Transverse colon (tissue), 4 donors: ENCODE data around the gene DTWD2. TPM values are rescaled to one million over a fixed set of nuclear protein-coding genes. Genes with fewer than 3 reads are reported as not detected.
"Not testable (repeated sequence)": the region's sequence is repeated elsewhere in the genome, so short reads cannot be mapped to it uniquely, and the experiment has no call there.

Source experiments
- DNase-seq: peaks from one replicate; pipeline ENCODE4 v3.0.0-alpha.2; 2019
- H3K27ac ChIP-seq, 4 donors: fragments of 200-600 bp; sonication (generic); 2 replicates each; pipeline ENCODE4 v1.5.1; 2016 to 2018; ENCODE audit warnings: inconsistent platforms in 4 of 4
- H3K27me3 ChIP-seq: fragments of 200-600 bp; sonication (generic); 2 replicates; pipeline ENCODE4 v1.5.1; 2017; ENCODE audit warnings: inconsistent platforms
- H3K36me3 ChIP-seq, 4 donors: fragments of 200-600 bp; sonication (generic); 2 replicates each; pipeline ENCODE4 v1.5.1; 2017 to 2019; ENCODE audit warnings: inconsistent platforms in 4 of 4
- H3K4me1 ChIP-seq, 4 donors: fragments of 200-600 bp; sonication (generic); 2 replicates each; pipeline ENCODE4 v1.5.1; 2017 to 2020; ENCODE audit warnings: inconsistent platforms in 4 of 4
- H3K4me3 ChIP-seq, 4 donors: fragments of 200-600 bp; sonication (generic); 1 replicate in 1 of 4; 2 replicates in 3 of 4; pipeline versions ENCODE4 v1.5.1 to v1.6.1; 2017 to 2019; ENCODE audit warnings: inconsistent platforms in 4 of 4
- H3K9me3 ChIP-seq, 2 donors: fragments of 200-600 bp; sonication (generic); 2 replicates each; pipeline ENCODE4 v1.5.1; 2017 to 2019; ENCODE audit warnings: inconsistent platforms in 2 of 2
- EP300 ChIP-seq: sonication (generic); formaldehyde crosslinking; IDR thresholded peaks from one replicate; pipeline ENCODE4 v1.6.1; 2017; ENCODE audit warnings: antibody characterized with exemption, low read depth
- POLR2A ChIP-seq: fragments of 450-650 bp; IDR thresholded peaks from one replicate; pipeline ENCODE4 v1.6.1; 2016; ENCODE audit warnings: antibody characterized with exemption, mild to moderate bottlenecking, moderate library complexity
- POLR2AphosphoS5 ChIP-seq, 3 donors: sonication (generic); formaldehyde crosslinking; IDR thresholded peaks; one replicate each; pipeline ENCODE4 v1.6.1; 2016; ENCODE audit warnings: antibody characterized with exemption in 3 of 3
- WGBS, 2 donors: methylation state at CpG; one replicate each; pipeline ENCODE4 v1.1.5; 2018; ENCODE audit warnings: low coverage in 1 of 2; 5-methylcytosine and 5-hydroxymethylcytosine counted together
- in situ Hi-C, 4 donors: fragments of 200-750 bp; cut with MboI; loops; one replicate each; pipeline versions ENCODE4 v1.15.0 to v1.15.1; 2017; ENCODE audit warnings: low sequenced_read_pairs in 3 of 4, low pct_ligation_motif_present in 1 of 4, low pct_unique_long_range_greater_than_20kb in 1 of 4
- intact Hi-C: fragments of 100-400 bp; cut with DNase I; formaldehyde crosslinking; loops from one replicate; pipeline ENCODE4 v1.15.1; 2023; ENCODE audit warnings: low total_unique reads
- total RNA-seq, 4 donors: library from RNA; depleted of rRNA; stranded (reverse); fragments of >200 nt; gene quantifications; one replicate each; pipeline ENCODE4 v1.1.0, GENCODE V29; 2016
- TF ChIP-seq, protein P1 (sequence below), 5 experiments: fragments of 200-600 bp in 3 of 5; fragments of 450-650 bp in 2 of 5; sonication (generic) in 3 of 5; IDR thresholded peaks; 1 replicate in 2 of 5; 2 replicates in 3 of 5; pipeline ENCODE4 v1.5.1; 2016 to 2017; ENCODE audit warnings: antibody characterized with exemption in 5 of 5, inconsistent platforms in 3 of 5, mild to moderate bottlenecking in 2 of 5, moderate library complexity in 1 of 5

The DTWD2 gene
- total RNA-seq, 4 donors from 2014 or later, result 13.1 to 34.0 (median 23.0) TPM

DNA sequence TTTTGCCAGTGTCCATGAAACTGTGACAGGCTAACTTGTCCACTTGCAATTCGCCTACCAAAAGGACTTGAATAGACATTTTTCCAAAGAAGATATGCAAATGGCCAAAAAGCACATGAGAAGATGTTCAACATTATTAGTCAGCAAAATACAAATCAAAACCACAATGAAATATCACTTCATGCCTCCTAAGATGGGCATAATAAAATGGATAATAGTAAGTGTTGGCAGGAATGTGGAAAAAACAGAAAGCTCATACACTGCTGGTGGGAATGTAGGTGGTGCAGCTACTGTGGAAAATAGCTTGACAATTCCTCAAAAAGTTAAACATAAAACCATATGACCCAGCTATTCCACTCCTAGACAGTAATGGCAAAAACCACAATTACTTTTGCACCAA lies 7.9 kb downstream of the DTWD2 start:
- in situ Hi-C loops, result loop anchor here in 3 of 4 donors (10.0 to 25.0 kb wide), 4 partner anchors 274 to 434 kb away; no protein-coding TSS in a partner anchor
- TF ChIP-seq, protein P1, sequence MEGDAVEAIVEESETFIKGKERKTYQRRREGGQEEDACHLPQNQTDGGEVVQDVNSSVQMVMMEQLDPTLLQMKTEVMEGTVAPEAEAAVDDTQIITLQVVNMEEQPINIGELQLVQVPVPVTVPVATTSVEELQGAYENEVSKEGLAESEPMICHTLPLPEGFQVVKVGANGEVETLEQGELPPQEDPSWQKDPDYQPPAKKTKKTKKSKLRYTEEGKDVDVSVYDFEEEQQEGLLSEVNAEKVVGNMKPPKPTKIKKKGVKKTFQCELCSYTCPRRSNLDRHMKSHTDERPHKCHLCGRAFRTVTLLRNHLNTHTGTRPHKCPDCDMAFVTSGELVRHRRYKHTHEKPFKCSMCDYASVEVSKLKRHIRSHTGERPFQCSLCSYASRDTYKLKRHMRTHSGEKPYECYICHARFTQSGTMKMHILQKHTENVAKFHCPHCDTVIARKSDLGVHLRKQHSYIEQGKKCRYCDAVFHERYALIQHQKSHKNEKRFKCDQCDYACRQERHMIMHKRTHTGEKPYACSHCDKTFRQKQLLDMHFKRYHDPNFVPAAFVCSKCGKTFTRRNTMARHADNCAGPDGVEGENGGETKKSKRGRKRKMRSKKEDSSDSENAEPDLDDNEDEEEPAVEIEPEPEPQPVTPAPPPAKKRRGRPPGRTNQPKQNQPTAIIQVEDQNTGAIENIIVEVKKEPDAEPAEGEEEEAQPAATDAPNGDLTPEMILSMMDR (IDR thresholded peaks at IDR 0.05), result no peak
- no peak for TF ChIP-seq POLR2AphosphoS5 (IDR thresholded peaks at IDR 0.05)
- no peak for TF ChIP-seq EP300
- TF ChIP-seq POLR2A, result no peak
- Histone ChIP-seq H3K36me3 (no peaks in the 10 kb centered on the region), H3K27me3 (no peaks in the 10 kb centered on the region), H3K9me3 (peaks cover 0 to 5% of the 10 kb centered on the region in 2 donors), H3K4me1 (no peaks in the 10 kb centered on the region), H3K4me3 (no peak overlapping the region), H3K27ac (no peak overlapping the region)
- no peak for DNase-seq
- intact Hi-C loops, result no loop called here
- 90 to 100% methylated on average over 1 of the region's 1 CpG for WGBS, 2 donors

- Histone ChIP-seq H3K27me3 (no peaks in the 10 kb centered on the region), H3K9me3 (peaks cover 0 to 5% of the 10 kb centered on the region in 2 donors), H3K27ac (no peak overlapping the region), H3K36me3 (no peaks in the 10 kb centered on the region), H3K4me1 (no peaks in the 10 kb centered on the region), H3K4me3 (no peak overlapping the region)
- in situ Hi-C loops, result loop anchor here in 3 of 4 donors (10.0 to 25.0 kb wide), 4 partner anchors 275 to 435 kb away; no protein-coding TSS in a partner anchor
- TF ChIP-seq POLR2AphosphoS5 (IDR thresholded peaks at IDR 0.05), result no peak
- TF ChIP-seq, protein P1 (IDR thresholded peaks at IDR 0.05), result no peak
- no peak for TF ChIP-seq POLR2A
- no peak for TF ChIP-seq EP300
- no peak for DNase-seq
- WGBS, 2 donors, result 44 to 74% methylated on average over 2 of the region's 2 CpGs
- intact Hi-C loops, result no loop called here
Observed at GRCh38 chr5:118980017-118980416, 8.3 kb downstream of the DTWD2 start.

DNA sequence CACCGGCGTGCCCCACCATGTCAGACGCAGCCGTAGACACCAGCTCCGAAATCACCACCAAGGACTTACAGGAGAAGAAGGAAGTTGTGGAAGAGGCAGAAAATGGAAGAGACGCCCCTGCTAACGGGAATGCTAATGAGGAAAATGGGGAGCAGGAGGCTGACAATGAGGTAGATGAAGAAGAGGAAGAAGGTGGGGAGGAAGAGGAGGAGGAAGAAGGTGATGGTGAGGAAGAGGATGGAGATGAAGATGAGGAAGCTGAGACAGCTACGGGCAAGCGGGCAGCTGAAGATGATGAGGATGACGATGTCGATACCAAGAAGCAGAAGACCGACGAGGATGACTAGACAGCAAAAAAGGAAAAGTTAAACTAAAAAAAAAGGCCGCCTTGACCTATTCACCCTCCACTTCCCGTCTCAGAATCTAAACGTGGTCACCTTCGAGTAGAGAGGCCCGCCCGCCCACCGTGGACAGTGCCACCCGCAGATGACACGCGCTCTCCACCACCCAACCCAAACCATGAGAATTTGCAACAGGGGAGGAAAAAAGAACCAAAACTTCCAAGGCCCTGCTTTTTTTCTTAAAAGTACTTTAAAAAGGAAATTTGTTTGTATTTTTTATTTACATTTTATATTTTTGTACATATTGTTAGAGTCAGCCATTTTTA lies 14.4 kb downstream of the DTWD2 start:
- H3K36me3 ChIP-seq, in situ Hi-C loops, DNase-seq, H3K4me3 ChIP-seq, H3K27ac ChIP-seq, H3K9me3 ChIP-seq, H3K4me1 ChIP-seq, intact Hi-C loops, H3K27me3 ChIP-seq: not testable (repeated sequence)
- WGBS, 2 donors, result 93 to 97% methylated on average over 11 to 23 of the region's 23 CpGs

DNA sequence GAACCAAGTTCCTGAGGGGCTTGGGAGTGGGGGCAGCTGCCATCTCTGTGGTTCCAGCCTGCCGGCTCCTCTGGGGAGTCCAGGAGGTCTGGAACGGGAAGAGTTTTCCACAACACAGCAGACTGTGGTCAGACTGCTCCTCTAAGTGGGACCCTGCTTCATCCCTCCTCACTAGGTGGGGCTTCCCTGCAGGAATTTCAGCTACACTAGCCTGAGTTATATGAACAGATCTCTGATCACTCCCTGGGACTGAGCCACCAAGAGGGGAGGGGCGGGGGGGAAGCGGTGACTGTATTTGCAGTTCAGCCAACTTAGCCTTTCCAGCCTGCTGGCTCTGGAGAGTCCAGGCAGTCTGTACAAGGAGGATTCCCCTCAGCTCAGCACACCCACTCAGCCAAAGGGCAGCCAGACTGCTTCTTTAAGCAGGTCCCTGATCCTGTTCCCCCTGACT lies 19.4 kb downstream of the DTWD2 start:
- in situ Hi-C loops, result no loop called here
- Histone ChIP-seq H3K36me3 (no peaks in the 10 kb centered on the region), H3K9me3 (no peaks in the 10 kb centered on the region), H3K27ac (no peak overlapping the region), H3K27me3 (no peaks in the 10 kb centered on the region), H3K4me3 (no peak overlapping the region), H3K4me1 (no peaks in the 10 kb centered on the region)
- intact Hi-C loops, result no loop called here
- DNase-seq, result no peak
- WGBS, 2 donors, result 64% methylated on average over 3 of the region's 4 CpGs; no CpG with 5 or more reads in 1 of the 2 donors
- TF ChIP-seq POLR2A (no peak), POLR2AphosphoS5 (IDR thresholded peaks at IDR 0.05) (no peak), EP300 (no peak)
- TF ChIP-seq, protein P1 (IDR thresholded peaks at IDR 0.05), result no peak
